ENCODE measurements around the gene TYMS. TPM values are rescaled to one million over a fixed set of nuclear protein-coding genes. Genes with fewer than 3 reads are reported as not detected.

The TYMS gene
- total RNA-seq, 1 experiment from 2014 or later = 149 TPM

- ChIA-PET POLR2A (ENCODE audit: unreplicated experiment) (no interaction called here), CTCF (interaction anchor here (0.6 to 1.3 kb wide), 4 partner anchors 109 to 221 kb away, joined by 3 to 7 read pairs (median 4); no protein-coding TSS in a partner anchor)
- intact Hi-C loops (cut with micrococcal nuclease; ENCODE audit: unreplicated experiment) = loop anchor here (5.0 kb wide), 1 partner anchor 331 kb away; no protein-coding TSS in a partner anchor
These were observed 39.4 kb upstream of the TYMS start for GRCh38 chr18:617970-618504.

GRCh38 chr18:618618-619017 is 38.8 kb upstream of the TYMS start:
- H4K20me1 ChIP-seq (ENCODE audit: insufficient read depth) = no peaks in the 10 kb centered on the region
- no peak for TF ChIP-seq EZH2 (IDR thresholded peaks at IDR 0.05; ENCODE audit: low read depth)
- no peak for TF ChIP-seq CTCF (conservative IDR thresholded peaks at IDR 0.05)
- intact Hi-C loops (cut with micrococcal nuclease; ENCODE audit: unreplicated experiment) = loop anchor here (5.0 kb wide), 1 partner anchor 331 kb away; no protein-coding TSS in a partner anchor
- no TSS peak for BruUV-seq (replicated peaks)
- no peaks in the 10 kb centered on the region for H3F3A ChIP-seq (ENCODE audit: insufficient read depth, low read depth)
- POLR2A ChIA-PET (ENCODE audit: unreplicated experiment) = no interaction called here
- DNase-seq = no peak
- no peak overlapping the region for H3K27ac ChIP-seq
- H3K4me2 ChIP-seq = no peak overlapping the region
- peaks cover 34% of the 10 kb centered on the region for H3K27me3 ChIP-seq (ENCODE audit: insufficient read depth, low read depth)
- no peaks in the 10 kb centered on the region for H3K9me3 ChIP-seq (ENCODE audit: insufficient read depth, low read depth)
- no peaks in the 10 kb centered on the region for H3K4me1 ChIP-seq (replicated peaks; ENCODE audit: insufficient read depth)
- H3K36me3 ChIP-seq (ENCODE audit: low read depth) = no peaks in the 10 kb centered on the region
- no peaks in the 10 kb centered on the region for H3K9me2 ChIP-seq (ENCODE audit: insufficient read depth)
- CTCF ChIA-PET = interaction anchor here (0.5 to 1.2 kb wide), 3 partner anchors 9 to 221 kb away, joined by 3 to 5 read pairs (median 3); no protein-coding TSS in a partner anchor
- H3K79me2 ChIP-seq (ENCODE audit: low read depth) = no peaks in the 10 kb centered on the region
- no peak overlapping the region for H3K4me3 ChIP-seq
- H2AFZ ChIP-seq = no peak overlapping the region

More at GRCh38 chr18:617970-618504, 39.4 kb upstream of the TYMS start:
- no peaks in the 10 kb centered on the region for H4K20me1 ChIP-seq (ENCODE audit: insufficient read depth)
- no peak overlapping the region for H2AFZ ChIP-seq
- no peaks in the 10 kb centered on the region for H3K9me2 ChIP-seq (ENCODE audit: insufficient read depth)
- no peaks in the 10 kb centered on the region for H3K4me1 ChIP-seq (replicated peaks; ENCODE audit: insufficient read depth)
- H3K27me3 ChIP-seq (ENCODE audit: insufficient read depth, low read depth) = peaks cover 35% of the 10 kb centered on the region
- H3F3A ChIP-seq (ENCODE audit: insufficient read depth, low read depth) = no peaks in the 10 kb centered on the region
- H3K9me3 ChIP-seq (ENCODE audit: insufficient read depth, low read depth) = no peaks in the 10 kb centered on the region
- no TSS peak for BruUV-seq (replicated peaks)
- DNase-seq = no peak
- no peaks in the 10 kb centered on the region for H3K79me2 ChIP-seq (ENCODE audit: low read depth)
- no peak overlapping the region for H3K4me2 ChIP-seq
- TF ChIP-seq CTCF (conservative IDR thresholded peaks at IDR 0.05) = no peak
- no peak for TF ChIP-seq EZH2 (IDR thresholded peaks at IDR 0.05; ENCODE audit: low read depth)
- no peaks in the 10 kb centered on the region for H3K36me3 ChIP-seq (ENCODE audit: low read depth)
- H3K4me3 ChIP-seq = no peak overlapping the region
- no peak overlapping the region for H3K27ac ChIP-seq

GRCh38 chr18:621291-622043 is 36.0 kb upstream of the TYMS start:
- intact Hi-C loops (cut with micrococcal nuclease; ENCODE audit: unreplicated experiment) = loop anchor here (5.0 to 10.0 kb wide), 2 partner anchors 93 to 1926 kb away; partner anchors contain the start of gene ENOSF1
- Histone ChIP-seq H3K9me2 (ENCODE audit: insufficient read depth) (no peaks in the 10 kb centered on the region), H3K4me1 (replicated peaks; ENCODE audit: insufficient read depth) (no peaks in the 10 kb centered on the region), H4K20me1 (ENCODE audit: insufficient read depth) (no peaks in the 10 kb centered on the region), H3K79me2 (ENCODE audit: low read depth) (no peaks in the 10 kb centered on the region), H3K36me3 (ENCODE audit: low read depth) (no peaks in the 10 kb centered on the region), H3K27me3 (ENCODE audit: insufficient read depth, low read depth) (peaks cover 35% of the 10 kb centered on the region; the same call in 1 of the 2 replicates), H3F3A (ENCODE audit: insufficient read depth, low read depth) (no peaks in the 10 kb centered on the region), H3K9me3 (ENCODE audit: insufficient read depth, low read depth) (no peaks in the 10 kb centered on the region), H3K4me2 (no peak overlapping the region), H2AFZ (no peak overlapping the region), H3K27ac (no peak overlapping the region), H3K4me3 (no peak overlapping the region)
- BruUV-seq (replicated peaks) = no TSS peak
- ChIA-PET CTCF (no interaction called here), POLR2A (ENCODE audit: unreplicated experiment) (no interaction called here)
- no peak for DNase-seq
- TF ChIP-seq CTCF (conservative IDR thresholded peaks at IDR 0.05) (no peak), EZH2 (IDR thresholded peaks at IDR 0.05; ENCODE audit: low read depth) (no peak)
